ENCODE results near the gene DSCAM. TPM values are rescaled to one million over a fixed set of nuclear protein-coding genes. Genes with fewer than 3 reads are reported as not detected.

The DSCAM gene
- polyA plus RNA-seq, 3 donors: not detected

DNA sequence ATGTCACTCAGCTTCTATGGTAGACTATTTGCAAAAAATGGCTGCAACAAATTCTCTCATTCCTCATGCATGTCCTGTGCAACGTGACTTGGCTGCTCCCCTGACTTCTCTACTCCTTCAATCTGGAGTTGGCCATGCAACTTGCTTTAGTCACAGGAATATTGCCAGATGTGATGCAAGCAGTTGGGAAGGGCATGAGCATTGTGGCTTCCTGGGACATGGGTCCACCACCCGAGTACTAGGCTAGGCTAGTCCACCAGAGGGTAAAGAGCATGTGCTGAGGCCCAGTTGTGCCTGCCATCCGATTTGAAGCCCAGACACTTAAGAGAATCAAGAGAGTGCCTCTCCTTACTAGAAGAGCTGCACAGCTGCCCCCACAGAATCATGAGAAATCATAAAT lies 89.6 kb downstream of the DSCAM start:
- H3K9me3 Mint-ChIP-seq: peaks cover 3 to 25% (median 18%) of the 10 kb centered on the region in 7 donors
- H3K27me3 Mint-ChIP-seq (ENCODE audit: low read depth in 3 of 3): peaks cover 0 to 2% (median 0%) of the 10 kb centered on the region in 3 donors
- no peak for DNase-seq
- no peak overlapping the region for H3K4me2 ChIP-seq (replicated peaks; ENCODE audit: extremely low read depth, low read length, poor library complexity, severe bottlenecking)
- no peaks in the 10 kb centered on the region for H3K36me3 Mint-ChIP-seq
- intact Hi-C loops (cut with micrococcal nuclease): no loop called here
- H3K36me3 ChIP-seq (replicated peaks in 1 of 2; ENCODE audit: control insufficient read depth in 1 of 2, insufficient read depth in 2 of 2, low read length in 2 of 2): no peaks in the 10 kb centered on the region
- H3K79me2 ChIP-seq (ENCODE audit: insufficient read depth, low read length): no peaks in the 10 kb centered on the region
- H2AFZ ChIP-seq (ENCODE audit: insufficient read depth, low read depth, low read length, poor library complexity, severe bottlenecking): no peak overlapping the region
- no peak overlapping the region for H3K4me3 ChIP-seq (replicated peaks in 1 of 3; ENCODE audit: low read depth in 2 of 3, low read length in 3 of 3)
- H3K27ac ChIP-seq (ENCODE audit: low read depth in 1 of 2, low read length in 2 of 2): no peak overlapping the region
- peaks cover 5 to 13% of the 10 kb centered on the region in 2 donors for H3K9me3 ChIP-seq (replicated peaks in 1 of 2; ENCODE audit: control insufficient read depth in 1 of 2, insufficient read depth in 1 of 2, low read length in 2 of 2)
- H3K4me1 ChIP-seq (ENCODE audit: control insufficient read depth in 1 of 2, insufficient read depth in 2 of 2, low read length in 2 of 2): no peaks in the 10 kb centered on the region
- no peaks in the 10 kb centered on the region for H3K27me3 ChIP-seq (ENCODE audit: control insufficient read depth in 2 of 2, insufficient read depth in 2 of 2, low read length in 2 of 2)
- TF ChIP-seq, protein P1, sequence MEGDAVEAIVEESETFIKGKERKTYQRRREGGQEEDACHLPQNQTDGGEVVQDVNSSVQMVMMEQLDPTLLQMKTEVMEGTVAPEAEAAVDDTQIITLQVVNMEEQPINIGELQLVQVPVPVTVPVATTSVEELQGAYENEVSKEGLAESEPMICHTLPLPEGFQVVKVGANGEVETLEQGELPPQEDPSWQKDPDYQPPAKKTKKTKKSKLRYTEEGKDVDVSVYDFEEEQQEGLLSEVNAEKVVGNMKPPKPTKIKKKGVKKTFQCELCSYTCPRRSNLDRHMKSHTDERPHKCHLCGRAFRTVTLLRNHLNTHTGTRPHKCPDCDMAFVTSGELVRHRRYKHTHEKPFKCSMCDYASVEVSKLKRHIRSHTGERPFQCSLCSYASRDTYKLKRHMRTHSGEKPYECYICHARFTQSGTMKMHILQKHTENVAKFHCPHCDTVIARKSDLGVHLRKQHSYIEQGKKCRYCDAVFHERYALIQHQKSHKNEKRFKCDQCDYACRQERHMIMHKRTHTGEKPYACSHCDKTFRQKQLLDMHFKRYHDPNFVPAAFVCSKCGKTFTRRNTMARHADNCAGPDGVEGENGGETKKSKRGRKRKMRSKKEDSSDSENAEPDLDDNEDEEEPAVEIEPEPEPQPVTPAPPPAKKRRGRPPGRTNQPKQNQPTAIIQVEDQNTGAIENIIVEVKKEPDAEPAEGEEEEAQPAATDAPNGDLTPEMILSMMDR (IDR thresholded peaks at IDR 0.05): no peak
- no peak overlapping the region for H3K27ac Mint-ChIP-seq
- 81% methylated on average over 2 of the region's 3 CpGs for WGBS (ENCODE audit: insufficient coverage)
- H4K20me1 ChIP-seq (ENCODE audit: insufficient read depth, low read length): no peaks in the 10 kb centered on the region
- H3K9ac ChIP-seq (ENCODE audit: insufficient read depth, low read length, poor library complexity, severe bottlenecking): no peak overlapping the region
- H3K4me1 Mint-ChIP-seq: no peaks in the 10 kb centered on the region
- no peak overlapping the region for H3K4me3 Mint-ChIP-seq

DNA sequence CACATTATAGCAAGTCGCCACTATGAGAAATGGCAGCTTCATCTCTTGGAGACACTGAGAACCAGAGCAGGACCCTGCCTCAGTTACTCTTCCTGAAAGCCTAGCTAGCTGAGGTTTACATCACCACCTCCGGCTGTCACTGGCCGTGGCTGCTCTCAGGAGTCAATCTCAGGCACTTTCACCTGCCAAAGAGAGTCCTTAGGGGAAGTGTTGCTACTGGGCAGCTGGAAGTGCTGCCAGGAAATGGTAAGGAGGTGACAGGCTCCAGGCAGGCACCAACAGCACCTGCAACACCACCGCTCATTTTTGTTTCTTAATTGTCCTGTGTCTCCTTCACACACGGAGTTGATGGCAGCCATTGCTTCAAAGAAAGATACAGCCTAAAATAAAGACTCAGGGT lies 92.5 kb downstream of the DSCAM start:
- TF ChIP-seq, protein P1 (IDR thresholded peaks at IDR 0.05): no peak
- no peak overlapping the region for H3K4me3 Mint-ChIP-seq

More for the DNA sequence above, 92.5 kb downstream of the DSCAM start:
- H4K20me1 ChIP-seq (ENCODE audit: insufficient read depth, low read length): no peaks in the 10 kb centered on the region
- H3K4me2 ChIP-seq (replicated peaks; ENCODE audit: extremely low read depth, low read length, poor library complexity, severe bottlenecking): no peak overlapping the region
- no peak overlapping the region for H3K9ac ChIP-seq (ENCODE audit: insufficient read depth, low read length, poor library complexity, severe bottlenecking)
- no peaks in the 10 kb centered on the region for H3K36me3 ChIP-seq (replicated peaks in 1 of 2; ENCODE audit: control insufficient read depth in 1 of 2, insufficient read depth in 2 of 2, low read length in 2 of 2)
- H2AFZ ChIP-seq (ENCODE audit: insufficient read depth, low read depth, low read length, poor library complexity, severe bottlenecking): no peak overlapping the region
- no peaks in the 10 kb centered on the region for H3K27me3 ChIP-seq (ENCODE audit: control insufficient read depth in 2 of 2, insufficient read depth in 2 of 2, low read length in 2 of 2)
- DNase-seq: no peak
- Mint-ChIP-seq H3K27ac (no peak overlapping the region), H3K36me3 (no peaks in the 10 kb centered on the region), H3K4me1 (no peaks in the 10 kb centered on the region), H3K9me3 (peaks cover 0 to 21% (median 10%) of the 10 kb centered on the region in 7 donors), H3K27me3 (ENCODE audit: low read depth in 3 of 3) (peaks cover 0 to 2% (median 1%) of the 10 kb centered on the region in 3 donors)
- H3K9me3 ChIP-seq (replicated peaks in 1 of 2; ENCODE audit: control insufficient read depth in 1 of 2, insufficient read depth in 1 of 2, low read length in 2 of 2): peaks cover 5 to 12% of the 10 kb centered on the region in 2 donors
- intact Hi-C loops (cut with micrococcal nuclease): no loop called here
- WGBS (ENCODE audit: insufficient coverage): 47% methylated on average over 3 of the region's 5 CpGs
- no peak overlapping the region for H3K27ac ChIP-seq (ENCODE audit: low read depth in 1 of 2, low read length in 2 of 2)
- H3K4me3 ChIP-seq (replicated peaks in 1 of 3; ENCODE audit: low read depth in 2 of 3, low read length in 3 of 3): no peak overlapping the region
- no peaks in the 10 kb centered on the region for H3K4me1 ChIP-seq (ENCODE audit: control insufficient read depth in 1 of 2, insufficient read depth in 2 of 2, low read length in 2 of 2)
- H3K79me2 ChIP-seq (ENCODE audit: insufficient read depth, low read length): no peaks in the 10 kb centered on the region
